Measurements from ENCODE around the gene PCDH9. TPM values are rescaled to one million over a fixed set of nuclear protein-coding genes. Genes with fewer than 3 reads are reported as not detected.

The PCDH9 gene
- total and polyA plus RNA-seq, 2 experiments from 2014 or later, result 0.56 to 0.76 TPM

DNA sequence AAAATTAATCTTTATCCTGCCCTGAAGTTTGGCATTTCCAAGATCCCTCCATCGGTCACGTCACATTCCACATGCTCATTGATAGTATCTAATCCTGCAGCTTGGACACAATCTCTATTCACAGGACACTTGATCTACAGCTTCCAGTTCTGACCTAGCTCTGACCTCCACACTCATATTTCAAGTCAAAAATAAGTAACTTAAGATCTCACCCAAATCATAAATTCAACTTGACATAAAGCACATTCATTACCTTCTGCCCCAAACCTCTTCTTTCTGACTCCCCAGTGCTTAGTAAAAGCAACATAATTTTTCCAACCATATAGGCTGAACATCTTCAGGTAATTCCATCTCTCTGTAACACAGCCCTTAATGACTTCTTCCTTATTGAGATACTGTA, 880.2 kb downstream of the PCDH9 start:
- H3K4me2 ChIP-seq (ENCODE audit: unreplicated experiment), result no peak overlapping the region
- TF ChIP-seq EZH2 (IDR thresholded peaks at IDR 0.05; ENCODE audit: insufficient read depth, poor library complexity, severe bottlenecking), result no peak
- TF ChIP-seq EZH2phosphoT487 (IDR thresholded peaks at IDR 0.05; ENCODE audit: insufficient read depth, low read depth), result no peak
- H3K4me3 ChIP-seq, result no peak overlapping the region
- in situ Hi-C loops (cut with MboI), result no loop called here
- no peaks in the 10 kb centered on the region for H3K4me1 ChIP-seq (ENCODE audit: insufficient read depth)
- no peaks in the 10 kb centered on the region for H4K20me1 ChIP-seq (ENCODE audit: insufficient read depth)
- WGBS, 2 experiments (ENCODE audit: low coverage in 1 of 2, low lambda C conversion rate in 2 of 2, missing lambda C conversion rate in 2 of 2), result 25 to 41% methylated on average over 2 of the region's 2 CpGs
- H3K9me3 ChIP-seq (ENCODE audit: low read depth), result no peaks in the 10 kb centered on the region
- no peak overlapping the region for H3K9ac ChIP-seq
- H3K27ac ChIP-seq, result no peak overlapping the region
- H3K36me3 ChIP-seq (ENCODE audit: low read depth), result no peaks in the 10 kb centered on the region
- no peaks in the 10 kb centered on the region for H3F3A ChIP-seq (ENCODE audit: insufficient read depth)
- no peak for DNase-seq
- no peaks in the 10 kb centered on the region for H3K79me2 ChIP-seq (ENCODE audit: insufficient read depth)
- H3K9me2 ChIP-seq (ENCODE audit: insufficient read depth), result no peaks in the 10 kb centered on the region
- no peak overlapping the region for H2AFZ ChIP-seq
- H3K27me3 ChIP-seq (replicated peaks; ENCODE audit: insufficient read depth), result no peaks in the 10 kb centered on the region

DNA sequence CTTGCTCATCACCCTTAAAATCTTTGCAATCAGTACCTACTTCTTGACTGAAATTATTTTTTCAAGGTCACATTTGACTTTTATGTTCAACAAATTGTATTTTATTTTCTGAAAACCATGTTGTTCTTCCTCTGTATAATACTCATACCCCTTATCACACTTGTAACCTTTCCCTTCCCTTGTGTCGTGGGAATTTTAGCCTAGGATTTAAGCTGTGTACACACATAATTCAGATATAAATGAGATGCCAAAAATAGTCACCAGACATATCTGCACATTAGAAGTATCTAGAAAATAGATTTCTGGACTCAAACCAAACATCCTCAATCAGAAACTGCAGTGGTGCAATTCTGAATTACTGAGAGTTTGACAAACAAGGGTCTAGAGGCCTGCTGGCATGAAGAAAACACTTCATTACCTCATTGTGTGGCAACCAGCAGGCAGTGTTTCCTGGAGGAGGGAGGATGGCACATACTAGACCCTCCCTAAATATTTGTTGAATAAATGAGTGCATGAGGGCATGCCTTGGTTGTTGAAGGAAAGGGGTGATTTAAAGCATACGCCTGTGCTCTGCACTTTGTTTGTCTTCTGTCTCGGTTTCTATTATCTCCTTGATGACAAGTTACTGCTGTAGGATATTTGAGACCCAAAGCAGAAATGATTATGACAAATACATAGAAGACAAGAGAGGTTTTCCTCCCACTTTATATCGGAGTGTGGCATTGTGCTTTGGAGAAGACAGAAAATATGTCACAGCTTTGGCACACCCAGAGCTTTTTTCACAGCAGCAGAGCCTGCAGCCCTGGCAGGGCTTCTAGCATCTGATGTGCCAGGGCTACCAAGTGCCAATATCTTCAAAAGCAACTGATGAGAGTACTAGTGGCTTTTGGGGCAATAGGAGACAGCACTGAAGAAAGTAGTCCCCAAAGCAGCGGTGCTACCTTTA, 881.1 kb downstream of the PCDH9 start:
- Histone ChIP-seq H2AFZ (no peak overlapping the region), H4K20me1 (ENCODE audit: insufficient read depth) (no peaks in the 10 kb centered on the region), H3K4me3 (no peak overlapping the region), H3K9me3 (ENCODE audit: low read depth) (no peaks in the 10 kb centered on the region), H3F3A (ENCODE audit: insufficient read depth) (no peaks in the 10 kb centered on the region), H3K9ac (no peak overlapping the region), H3K79me2 (ENCODE audit: insufficient read depth) (no peaks in the 10 kb centered on the region), H3K27me3 (replicated peaks; ENCODE audit: insufficient read depth) (no peaks in the 10 kb centered on the region), H3K27ac (no peak overlapping the region), H3K36me3 (ENCODE audit: low read depth) (no peaks in the 10 kb centered on the region), H3K4me2 (ENCODE audit: unreplicated experiment) (no peak overlapping the region), H3K9me2 (ENCODE audit: insufficient read depth) (no peaks in the 10 kb centered on the region), H3K4me1 (ENCODE audit: insufficient read depth) (no peaks in the 10 kb centered on the region)
- DNase-seq, result no peak
- TF ChIP-seq EZH2 (IDR thresholded peaks at IDR 0.05; ENCODE audit: insufficient read depth, poor library complexity, severe bottlenecking), result no peak
- no peak for TF ChIP-seq EZH2phosphoT487 (IDR thresholded peaks at IDR 0.05; ENCODE audit: insufficient read depth, low read depth)
- in situ Hi-C loops (cut with MboI), result no loop called here
- 11 to 16% methylated on average over 5 of the region's 5 CpGs for WGBS, 2 experiments (ENCODE audit: low coverage in 1 of 2, low lambda C conversion rate in 2 of 2, missing lambda C conversion rate in 2 of 2)

DNA sequence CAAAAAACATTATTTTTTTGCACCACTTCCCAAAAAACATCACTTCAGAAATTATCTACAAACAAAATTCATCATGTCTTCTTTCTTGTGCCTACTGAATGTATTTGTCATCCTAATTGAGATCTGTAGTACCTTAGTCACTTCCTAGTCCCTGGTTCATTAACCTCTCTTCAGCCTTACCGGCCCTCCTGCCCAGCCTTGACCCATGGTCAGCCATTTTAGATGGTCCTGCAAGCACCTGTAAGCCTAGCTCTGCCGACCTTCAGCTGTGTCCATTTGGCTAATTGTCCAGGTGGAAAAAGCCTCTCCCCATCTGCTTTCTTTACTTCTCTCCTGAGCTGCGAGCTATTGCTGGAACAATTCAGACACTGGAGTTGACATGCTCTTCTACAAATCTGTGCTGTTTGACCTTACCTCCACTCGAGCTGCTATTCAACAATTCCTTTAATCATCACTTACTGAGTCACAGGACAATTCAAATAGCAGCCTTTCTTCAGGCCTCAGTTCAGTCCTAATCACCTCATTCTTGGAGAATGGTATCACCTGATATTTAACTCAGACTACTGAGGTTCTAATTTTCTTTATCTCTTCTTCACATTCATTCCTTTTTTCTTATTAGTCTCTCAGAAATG, 882.5 kb downstream of the PCDH9 start:
- H3K4me3 ChIP-seq, result no peak overlapping the region
- no peaks in the 10 kb centered on the region for H3K4me1 ChIP-seq (ENCODE audit: insufficient read depth)
- H3K79me2 ChIP-seq (ENCODE audit: insufficient read depth), result no peaks in the 10 kb centered on the region
- H3K9me2 ChIP-seq (ENCODE audit: insufficient read depth), result no peaks in the 10 kb centered on the region
- no peaks in the 10 kb centered on the region for H3F3A ChIP-seq (ENCODE audit: insufficient read depth)
- no peak overlapping the region for H3K9ac ChIP-seq
- TF ChIP-seq EZH2 (IDR thresholded peaks at IDR 0.05; ENCODE audit: insufficient read depth, poor library complexity, severe bottlenecking) (no peak), EZH2phosphoT487 (IDR thresholded peaks at IDR 0.05; ENCODE audit: insufficient read depth, low read depth) (no peak)
- H4K20me1 ChIP-seq (ENCODE audit: insufficient read depth), result no peaks in the 10 kb centered on the region
- no peaks in the 10 kb centered on the region for H3K27me3 ChIP-seq (replicated peaks; ENCODE audit: insufficient read depth)
- H3K9me3 ChIP-seq (ENCODE audit: low read depth), result no peaks in the 10 kb centered on the region
- 12 to 20% methylated on average over 4 of the region's 4 CpGs for WGBS, 2 experiments (ENCODE audit: low coverage in 1 of 2, low lambda C conversion rate in 2 of 2, missing lambda C conversion rate in 2 of 2)
- no peak for DNase-seq
- in situ Hi-C loops (cut with MboI), result no loop called here
- no peak overlapping the region for H3K4me2 ChIP-seq (ENCODE audit: unreplicated experiment)
- no peak overlapping the region for H3K27ac ChIP-seq
- no peak overlapping the region for H2AFZ ChIP-seq
- no peaks in the 10 kb centered on the region for H3K36me3 ChIP-seq (ENCODE audit: low read depth)

DNA sequence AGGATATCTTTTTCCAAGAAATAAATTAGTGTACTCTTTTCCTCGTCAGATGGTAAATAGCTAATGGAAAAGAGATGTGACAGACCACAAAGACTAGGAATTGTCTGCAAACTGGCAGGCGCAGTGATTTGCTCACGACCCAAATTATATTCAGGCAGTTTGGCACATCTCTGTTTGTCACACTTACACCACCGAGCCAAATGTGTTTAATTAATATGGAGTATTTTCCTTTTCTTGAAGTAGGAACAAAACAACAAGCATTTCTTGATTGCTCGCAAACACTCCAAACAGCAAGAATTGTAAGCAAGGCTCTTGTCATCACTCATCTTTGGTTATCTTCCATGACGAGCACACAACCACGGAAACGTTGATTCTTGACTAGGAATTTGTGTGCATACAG, 884.2 kb downstream of the PCDH9 start:
- no peaks in the 10 kb centered on the region for H3K4me1 ChIP-seq (ENCODE audit: insufficient read depth)
- H4K20me1 ChIP-seq (ENCODE audit: insufficient read depth), result no peaks in the 10 kb centered on the region
- H3K9me3 ChIP-seq (ENCODE audit: low read depth), result no peaks in the 10 kb centered on the region
- no peaks in the 10 kb centered on the region for H3F3A ChIP-seq (ENCODE audit: insufficient read depth)
- TF ChIP-seq EZH2 (IDR thresholded peaks at IDR 0.05; ENCODE audit: insufficient read depth, poor library complexity, severe bottlenecking) (no peak), EZH2phosphoT487 (IDR thresholded peaks at IDR 0.05; ENCODE audit: insufficient read depth, low read depth) (no peak)
- DNase-seq, result no peak
- no peaks in the 10 kb centered on the region for H3K27me3 ChIP-seq (replicated peaks; ENCODE audit: insufficient read depth)
- H2AFZ ChIP-seq, result no peak overlapping the region
- no peak overlapping the region for H3K4me2 ChIP-seq (ENCODE audit: unreplicated experiment)
- in situ Hi-C loops (cut with MboI), result no loop called here
- H3K79me2 ChIP-seq (ENCODE audit: insufficient read depth), result no peaks in the 10 kb centered on the region
- 3 to 7% methylated on average over 8 of the region's 8 CpGs for WGBS, 2 experiments (ENCODE audit: low coverage in 1 of 2, low lambda C conversion rate in 2 of 2, missing lambda C conversion rate in 2 of 2)
- no peaks in the 10 kb centered on the region for H3K36me3 ChIP-seq (ENCODE audit: low read depth)
- no peak overlapping the region for H3K4me3 ChIP-seq
- no peak overlapping the region for H3K9ac ChIP-seq
- H3K27ac ChIP-seq, result no peak overlapping the region
- H3K9me2 ChIP-seq (ENCODE audit: insufficient read depth), result no peaks in the 10 kb centered on the region
